HEK293 (cell line): ENCODE data around the gene GAS2L3.

Source experiments
- CTCF ChIA-PET: fragments of 350-600 bp; formaldehyde crosslinking; extraction: SDS; loops from one replicate; lab custom pipeline; 2021; ENCODE audit warnings: antibody characterized with exemption; lab: Yijun Ruan, JAX
- POLR2A ChIA-PET: fragments of 300-600 bp; formaldehyde crosslinking; extraction: SDS; loops from one replicate; lab custom pipeline; 2020; ENCODE audit warnings: antibody characterized with exemption, inconsistent platforms; lab: Yijun Ruan, JAX
- H3K27ac ChIP-seq: fragments of 200-500 bp; sonication (Bioruptor generic); 2 replicates; pipeline ENCODE4 v1.5.1; 2014; ENCODE audit warnings: low read depth, low read length, control low read depth, inconsistent platforms; ENCODE audit errors: extremely low read depth
- H3K36me3 ChIP-seq, 2 experiments: fragments of 200-500 bp in 1 of 2; sonication (Bioruptor generic) in 1 of 2; 1 replicate in 1 of 2; 2 replicates in 1 of 2; pipeline ENCODE4 v1.5.1; 2014 to 2017; ENCODE audit warnings: inconsistent platforms in 2 of 2, low read length in 2 of 2; ENCODE audit not compliant: control insufficient read depth in 2 of 2, insufficient read depth in 1 of 2
- H3K4me1 ChIP-seq: fragments of 200-500 bp; sonication (Bioruptor generic); 2 replicates; pipeline ENCODE4 v1.5.1; 2014; ENCODE audit warnings: mild to moderate bottlenecking, low read length, inconsistent platforms; ENCODE audit not compliant: control insufficient read depth, insufficient read depth
- H3K4me3 ChIP-seq: 2 replicates; pipeline ENCODE4 v1.5.1; 2011; ENCODE audit warnings: low read depth, mild to moderate bottlenecking, control low read depth, low read length, moderate library complexity
- H3K9me3 ChIP-seq: fragments of 200-500 bp; sonication (Bioruptor generic); 2 replicates; pipeline ENCODE4 v1.5.1; 2014; ENCODE audit warnings: low read depth, low read length, inconsistent platforms; ENCODE audit not compliant: control insufficient read depth, insufficient read depth
- HOXA7 ChIP-seq: sonication (generic); formaldehyde crosslinking; IDR thresholded peaks from 2 replicates; pipeline ENCODE4 v1.8.1; 2022; ENCODE audit warnings: missing genetic modification reagents, borderline replicate concordance
- PBX3 ChIP-seq: sonication (generic); formaldehyde crosslinking; IDR thresholded peaks from 2 replicates; pipeline ENCODE4 v1.8.1; 2022; ENCODE audit warnings: mild to moderate bottlenecking, moderate library complexity, missing genetic modification reagents
- SP7 ChIP-seq: fragments of 450-650 bp; formaldehyde crosslinking; IDR thresholded peaks from 2 replicates; pipeline ENCODE4 v1.5.1; 2016; ENCODE audit warnings: missing biosample characterization, missing genetic modification characterization
- ZNF302 ChIP-seq: fragments of 450-650 bp; formaldehyde crosslinking; IDR thresholded peaks from 2 replicates; pipeline ENCODE4 v1.5.1; 2016; ENCODE audit warnings: missing biosample characterization, missing genetic modification characterization, low read depth
- ZNF341 ChIP-seq: fragments of 450-650 bp; formaldehyde crosslinking; IDR thresholded peaks from 2 replicates; pipeline ENCODE4; 2016; ENCODE audit warnings: low read depth, missing biosample characterization, missing genetic modification characterization
- ZNF37A ChIP-seq: fragments of 450-650 bp; IDR thresholded peaks from 2 replicates; pipeline ENCODE4 v1.5.1; 2018; ENCODE audit warnings: missing biosample characterization, missing genetic modification characterization
- ZNF514 ChIP-seq: fragments of 450-650 bp; formaldehyde crosslinking; IDR thresholded peaks from 2 replicates; pipeline ENCODE4 v1.5.1; 2016; ENCODE audit warnings: missing biosample characterization, missing genetic modification characterization
- ZNF530 ChIP-seq: fragments of 450-650 bp; formaldehyde crosslinking; IDR thresholded peaks from 2 replicates; pipeline ENCODE4 v1.5.1; 2016; ENCODE audit warnings: low read depth, missing biosample characterization, missing genetic modification characterization
- ZNF548 ChIP-seq: fragments of 450-650 bp; formaldehyde crosslinking; IDR thresholded peaks from 2 replicates; pipeline ENCODE4 v1.5.1; 2016; ENCODE audit warnings: missing biosample characterization, missing genetic modification characterization
- ZNF585B ChIP-seq: fragments of 450-650 bp; formaldehyde crosslinking; IDR thresholded peaks from 2 replicates; pipeline ENCODE4 v1.5.1; 2016; ENCODE audit warnings: missing biosample characterization, missing genetic modification characterization
- ZSCAN23 ChIP-seq: fragments of 450-650 bp; formaldehyde crosslinking; IDR thresholded peaks from 2 replicates; pipeline ENCODE4 v1.5.1; 2016; ENCODE audit warnings: missing biosample characterization, missing genetic modification characterization
- ZXDB ChIP-seq: fragments of 450-650 bp; formaldehyde crosslinking; IDR thresholded peaks from 2 replicates; pipeline ENCODE4 v1.5.1; 2016; ENCODE audit warnings: missing biosample characterization, missing genetic modification characterization
- TF ChIP-seq, protein P1 (sequence below): fragments of 450-650 bp; formaldehyde crosslinking; IDR thresholded peaks from 2 replicates; pipeline ENCODE4 v1.5.1; 2016; ENCODE audit warnings: missing biosample characterization, missing genetic modification characterization
- TF ChIP-seq, protein P2 (sequence below): fragments of 450-650 bp; formaldehyde crosslinking; IDR thresholded peaks from 2 replicates; pipeline ENCODE4 v1.5.1; 2016; ENCODE audit warnings: missing biosample characterization, missing genetic modification characterization
- TF ChIP-seq, protein P3 (sequence below): fragments of 450-650 bp; IDR thresholded peaks from 2 replicates; pipeline ENCODE4 v1.5.1; 2018; ENCODE audit warnings: missing biosample characterization, mild to moderate bottlenecking, missing genetic modification characterization

GAS2L3 gene

DNA sequence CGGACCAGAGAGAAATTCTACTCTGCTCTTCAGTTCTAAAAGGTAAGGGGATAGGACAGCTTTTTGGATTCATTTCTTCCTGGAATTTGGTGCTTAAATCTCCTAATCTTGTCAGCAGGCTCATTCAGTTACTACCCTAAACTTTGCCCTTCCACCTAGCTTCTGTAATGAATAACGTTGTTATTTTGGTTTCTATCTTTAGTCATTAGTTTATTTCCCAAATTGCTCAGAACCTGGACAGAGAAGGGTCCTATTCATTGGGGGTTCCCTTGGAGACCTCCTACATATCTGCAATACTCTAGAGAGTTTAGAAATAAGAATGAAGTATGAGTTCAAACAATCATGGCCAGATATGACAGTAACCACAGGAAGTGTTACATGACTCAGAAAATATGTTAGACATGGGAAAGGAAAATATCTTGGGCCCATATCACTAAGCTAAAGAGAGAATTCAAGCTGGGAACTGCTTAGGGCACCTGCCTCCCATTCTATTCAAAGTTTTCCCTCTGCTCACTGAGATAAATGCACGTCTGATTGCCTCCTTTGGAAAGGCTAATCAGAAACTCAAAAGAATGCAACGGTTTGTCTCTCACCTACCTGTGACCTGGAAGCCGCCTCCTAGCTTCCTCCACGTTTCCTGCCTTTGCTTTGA, 87.9 kb downstream of the GAS2L3 start:
- POLR2A ChIA-PET, result no interaction called here
- CTCF ChIA-PET, result interaction anchor here (0.7 to 1.8 kb wide), 4 partner anchors 8 to 106 kb away, joined by 3 to 7 read pairs (median 3); no protein-coding TSS in a partner anchor
- TF ChIP-seq, protein P1, sequence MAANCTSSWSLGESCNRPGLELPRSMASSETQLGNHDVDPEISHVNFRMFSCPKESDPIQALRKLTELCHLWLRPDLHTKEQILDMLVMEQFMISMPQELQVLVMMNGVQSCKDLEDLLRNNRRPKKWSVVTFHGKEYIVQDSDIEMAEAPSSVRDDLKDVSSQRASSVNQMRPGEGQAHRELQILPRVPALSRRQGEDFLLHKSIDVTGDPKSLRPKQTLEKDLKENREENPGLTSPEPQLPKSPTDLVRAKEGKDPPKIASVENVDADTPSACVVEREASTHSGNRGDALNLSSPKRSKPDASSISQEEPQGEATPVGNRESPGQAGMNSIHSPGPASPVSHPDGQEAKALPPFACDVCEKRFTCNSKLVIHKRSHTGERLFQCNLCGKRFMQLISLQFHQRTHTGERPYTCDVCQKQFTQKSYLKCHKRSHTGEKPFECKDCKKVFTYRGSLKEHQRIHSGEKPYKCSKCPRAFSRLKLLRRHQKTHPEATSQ, result no peak
- no peak for TF ChIP-seq ZNF37A (tag by site-specific recombination)
- no peak for TF ChIP-seq PBX3 (CRISPR knock-in tag)
- TF ChIP-seq ZNF585B (tag by site-specific recombination), result no peak
- TF ChIP-seq, protein P2, sequence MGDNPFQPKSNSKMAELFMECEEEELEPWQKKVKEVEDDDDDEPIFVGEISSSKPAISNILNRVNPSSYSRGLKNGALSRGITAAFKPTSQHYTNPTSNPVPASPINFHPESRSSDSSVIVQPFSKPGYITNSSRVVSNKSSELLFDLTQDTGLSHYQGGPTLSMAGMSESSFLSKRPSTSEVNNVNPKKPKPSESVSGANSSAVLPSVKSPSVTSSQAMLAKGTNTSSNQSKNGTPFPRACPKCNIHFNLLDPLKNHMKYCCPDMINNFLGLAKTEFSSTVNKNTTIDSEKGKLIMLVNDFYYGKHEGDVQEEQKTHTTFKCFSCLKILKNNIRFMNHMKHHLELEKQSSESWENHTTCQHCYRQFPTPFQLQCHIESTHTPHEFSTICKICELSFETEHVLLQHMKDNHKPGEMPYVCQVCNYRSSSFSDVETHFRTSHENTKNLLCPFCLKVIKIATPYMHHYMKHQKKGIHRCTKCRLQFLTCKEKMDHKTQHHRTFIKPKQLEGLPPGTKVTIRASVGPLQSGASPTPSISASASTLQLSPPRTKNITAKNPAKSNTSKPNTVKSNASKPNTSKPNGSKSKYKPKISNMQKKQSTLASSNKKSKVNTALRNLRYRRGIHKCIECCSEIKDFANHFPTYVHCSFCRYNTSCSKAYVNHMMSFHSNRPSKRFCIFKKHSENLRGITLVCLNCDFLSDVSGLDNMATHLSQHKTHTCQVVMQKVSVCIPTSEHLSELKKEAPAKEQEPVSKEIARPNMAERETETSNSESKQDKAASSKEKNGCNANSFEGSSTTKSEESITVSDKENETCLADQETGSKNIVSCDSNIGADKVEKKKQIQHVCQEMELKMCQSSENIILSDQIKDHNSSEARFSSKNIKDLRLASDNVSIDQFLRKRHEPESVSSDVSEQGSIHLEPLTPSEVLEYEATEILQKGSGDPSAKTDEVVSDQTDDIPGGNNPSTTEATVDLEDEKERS (tag by site-specific recombination), result no peak

DNA sequence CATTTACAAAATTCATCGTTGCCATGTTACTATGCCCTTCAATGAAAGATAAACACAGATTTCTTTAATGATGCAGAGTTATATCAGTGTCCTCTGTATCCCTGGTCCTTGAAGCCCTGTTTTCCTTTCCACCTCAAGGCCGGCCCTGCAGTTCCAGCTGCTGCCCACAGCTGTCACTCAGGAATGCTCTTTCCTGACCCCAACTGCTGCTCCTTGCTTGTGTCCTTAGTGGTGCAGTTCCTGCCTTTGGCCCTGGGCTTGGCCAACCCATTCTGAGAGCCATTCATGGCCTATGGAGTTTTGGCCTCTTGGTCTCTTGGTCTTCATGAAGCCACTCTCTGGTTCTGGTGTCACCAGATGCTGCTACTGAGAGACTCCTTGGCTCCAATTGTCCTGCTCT, 93.1 kb downstream of the GAS2L3 start:
- ChIA-PET CTCF (interaction anchor here (1.1 kb wide), 2 partner anchors 76 to 318 kb away, joined by 3 to 4 read pairs; no protein-coding TSS in a partner anchor), POLR2A (no interaction called here)
- no peak overlapping the region for H3K4me3 ChIP-seq
- TF ChIP-seq ZNF341 (tag by site-specific recombination), result no peak
- no peak for TF ChIP-seq HOXA7 (CRISPR knock-in tag)
- no peak for TF ChIP-seq SP7 (tag by site-specific recombination)
- TF ChIP-seq ZNF302 (tag by site-specific recombination), result no peak
- TF ChIP-seq ZXDB (tag by site-specific recombination), result no peak
- no peak for TF ChIP-seq ZNF530 (tag by site-specific recombination)
- TF ChIP-seq, protein P3, sequence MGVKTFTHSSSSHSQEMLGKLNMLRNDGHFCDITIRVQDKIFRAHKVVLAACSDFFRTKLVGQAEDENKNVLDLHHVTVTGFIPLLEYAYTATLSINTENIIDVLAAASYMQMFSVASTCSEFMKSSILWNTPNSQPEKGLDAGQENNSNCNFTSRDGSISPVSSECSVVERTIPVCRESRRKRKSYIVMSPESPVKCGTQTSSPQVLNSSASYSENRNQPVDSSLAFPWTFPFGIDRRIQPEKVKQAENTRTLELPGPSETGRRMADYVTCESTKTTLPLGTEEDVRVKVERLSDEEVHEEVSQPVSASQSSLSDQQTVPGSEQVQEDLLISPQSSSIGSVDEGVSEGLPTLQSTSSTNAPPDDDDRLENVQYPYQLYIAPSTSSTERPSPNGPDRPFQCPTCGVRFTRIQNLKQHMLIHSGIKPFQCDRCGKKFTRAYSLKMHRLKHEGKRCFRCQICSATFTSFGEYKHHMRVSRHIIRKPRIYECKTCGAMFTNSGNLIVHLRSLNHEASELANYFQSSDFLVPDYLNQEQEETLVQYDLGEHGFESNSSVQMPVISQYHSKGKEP (tag by site-specific recombination), result no peak
- TF ChIP-seq ZNF548 (tag by site-specific recombination), result no peak
- no peak for TF ChIP-seq ZSCAN23 (tag by site-specific recombination)
- TF ChIP-seq, protein P1, result no peak
- no peak for TF ChIP-seq ZNF514 (tag by site-specific recombination)
- H3K9me3 ChIP-seq, result no peaks in the 10 kb centered on the region
- H3K4me1 ChIP-seq, result no peaks in the 10 kb centered on the region
- H3K36me3 ChIP-seq, result no peaks in the 10 kb centered on the region
- no peak overlapping the region for H3K27ac ChIP-seq

More for the DNA sequence above, 87.9 kb downstream of the GAS2L3 start:
- H3K4me1 ChIP-seq, result no peaks in the 10 kb centered on the region
- no peaks in the 10 kb centered on the region for H3K36me3 ChIP-seq
- H3K27ac ChIP-seq, result no peak overlapping the region
- H3K9me3 ChIP-seq, result no peaks in the 10 kb centered on the region
- H3K4me3 ChIP-seq, result no peak overlapping the region
